ENCODE measurements around the gene SIRPA. TPM values are rescaled to one million over a fixed set of nuclear protein-coding genes. Genes with fewer than 3 reads are reported as not detected.

Gene SIRPA
- total RNA-seq, 1 experiment from 2014 or later = 6.0 TPM

DNA sequence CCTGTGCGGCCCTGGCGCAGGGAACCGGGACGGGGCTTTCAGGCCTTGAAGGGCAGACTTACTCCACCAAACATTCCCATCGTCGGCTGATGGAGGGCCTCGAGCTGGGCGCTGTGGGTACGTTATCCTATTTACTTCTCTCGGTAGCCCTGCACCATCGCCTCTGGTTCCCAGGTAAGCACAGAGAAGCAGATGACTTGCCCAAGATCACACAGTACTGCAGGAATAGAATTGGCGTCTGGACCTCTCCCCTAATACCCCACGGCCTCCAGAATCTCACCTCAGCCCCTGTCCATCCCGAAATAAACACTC, 52.3 kb downstream of the SIRPA start:
- peak overlapping the region in 1 of 3 experiments; percentile 22; a peak in 1 of 7 replicates for H3K27ac Mint-ChIP-seq
- H3T11ph ChIP-seq (ENCODE audit: low read length) = no peak overlapping the region
- H3K23ac ChIP-seq (ENCODE audit: insufficient read length, low read depth, low read length) = no peak overlapping the region
- H3K9ac ChIP-seq (ENCODE audit: extremely low read depth, insufficient read length, low read length) = no peak overlapping the region
- no peak overlapping the region for H2BK120ac ChIP-seq (ENCODE audit: low read depth, low read length, poor library complexity, severe bottlenecking)
- peaks cover 53 to 70% of the 10 kb centered on the region in 2 experiments for H3K4me1 Mint-ChIP-seq
- WGBS (ENCODE audit: extremely low coverage, insufficient read length, low lambda C conversion rate) = no CpG with 5 or more reads among the region's 14 CpGs
- no peak overlapping the region for H3K56ac ChIP-seq (ENCODE audit: insufficient read length, low read depth, low read length)
- peaks cover 9% of the 10 kb centered on the region for H3K23me2 ChIP-seq (ENCODE audit: insufficient read length, low read depth, low read length, poor library complexity, severe bottlenecking)
- H3K4ac ChIP-seq (ENCODE audit: low read depth, low read length) = no peak overlapping the region
- no peaks in the 10 kb centered on the region for H3K79me2 ChIP-seq (ENCODE audit: insufficient read depth, low read length)
- H3K27me3 ChIP-seq (ENCODE audit: insufficient read depth, low read length) = no peaks in the 10 kb centered on the region; the same call in 1 of the 2 replicates
- no peak overlapping the region; the same call in 1 of the 2 replicates for H3K14ac ChIP-seq (ENCODE audit: insufficient read depth, low read length)
- H3K4me3 Mint-ChIP-seq = peak overlapping the region in 1 of 2 experiments; percentile 75; a peak in 4 of 5 replicates
- H3K9me3 ChIP-seq (ENCODE audit: control insufficient read depth, low read depth, low read length) = no peaks in the 10 kb centered on the region
- H3K4me1 ChIP-seq (ENCODE audit: insufficient read depth, low read length) = peaks cover 2% of the 10 kb centered on the region; the same call in 1 of the 2 replicates
- H3K27ac ChIP-seq (ENCODE audit: insufficient read length, low read depth, low read length) = no peak overlapping the region
- no peak overlapping the region for H3K18ac ChIP-seq (ENCODE audit: insufficient read length, low read depth, low read length)
- no peak overlapping the region for H2BK20ac ChIP-seq (ENCODE audit: low read depth, low read length, poor library complexity, severe bottlenecking)
- no peak overlapping the region for H2AK5ac ChIP-seq (ENCODE audit: insufficient read length, low read length)
- H4K8ac ChIP-seq (replicated peaks; ENCODE audit: insufficient read length, low read depth, low read length) = no peak overlapping the region
- no peak for DNase-seq
- no peaks in the 10 kb centered on the region for H4K20me1 ChIP-seq (ENCODE audit: control insufficient read depth, insufficient read depth, insufficient read length)
- H3K9me3 Mint-ChIP-seq = no peaks in the 10 kb centered on the region; a peak in 2 of 5 replicates
- no peaks in the 10 kb centered on the region for H3K79me1 ChIP-seq (ENCODE audit: insufficient read depth, low read depth, low read length, poor library complexity, severe bottlenecking)
- no peak overlapping the region for H2AFZ ChIP-seq (ENCODE audit: low read length)
- no peaks in the 10 kb centered on the region for H3K36me3 Mint-ChIP-seq (ENCODE audit: insufficient read depth in 1 of 3, low read depth in 3 of 3)
- H4K91ac ChIP-seq (ENCODE audit: insufficient read length, low read depth, low read length) = no peak overlapping the region
- TF ChIP-seq CTCF (conservative IDR thresholded peaks at IDR 0.05) = no peak
- H3K4me2 ChIP-seq (ENCODE audit: insufficient read depth, insufficient read length, low read length) = peak overlapping the region; percentile 68
- no peak overlapping the region for H2BK15ac ChIP-seq (ENCODE audit: low read depth, low read length)
- no peak overlapping the region for H2BK5ac ChIP-seq (ENCODE audit: insufficient read length, low read length)
- H4K5ac ChIP-seq (ENCODE audit: insufficient read length, low read depth, low read length) = no peak overlapping the region
- no peak overlapping the region for H2BK12ac ChIP-seq (ENCODE audit: insufficient read length, low read depth, low read length)
- H3K27me3 Mint-ChIP-seq (ENCODE audit: low read depth) = peaks cover 62% of the 10 kb centered on the region

All from H9 (cell line).